ENCODE data around the gene SYT10. TPM values are rescaled to one million over a fixed set of nuclear protein-coding genes. Genes with fewer than 3 reads are reported as not detected.

Gene SYT10
- total RNA-seq: not detected in 2 replicates

- peaks cover 6% of the 10 kb centered on the region for H3K4me1 Mint-ChIP-seq
- peaks cover 25% of the 10 kb centered on the region for H3K27me3 Mint-ChIP-seq
- intact Hi-C loops (cut with micrococcal nuclease): no loop called here
- POLR2A ChIA-PET: no interaction called here
- H3K4me3 Mint-ChIP-seq: no peak within 1 kb of the TSS
- CTCF ChIA-PET: no interaction called here
- ATAC-seq (ENCODE audit: low read depth) (no peak), DNase-seq (no peak)
- H3K36me3 Mint-ChIP-seq (ENCODE audit: low read depth): no peaks in the 10 kb centered on the region
- H3K9me3 Mint-ChIP-seq: no peaks in the 10 kb centered on the region
- no peak within 1 kb of the TSS for H3K27ac Mint-ChIP-seq
- no peak for TF ChIP-seq CTCF (IDR thresholded peaks at IDR 0.05)
Measured at GRCh38 chr12:33439587-33440011, at the start of gene SYT10. Gene SYT10, minus strand, starts transcription at chr12:33439819. Its CDS starts 297 bp downstream, at chr12:33439522.

- POLR2A ChIA-PET: no interaction called here
- no peaks in the 10 kb centered on the region for H3K27me3 Mint-ChIP-seq
- H3K27ac Mint-ChIP-seq: no peak overlapping the region
- H3K4me3 Mint-ChIP-seq: no peak overlapping the region
- DNase-seq (no peak), ATAC-seq (ENCODE audit: low read depth) (no peak)
- H3K36me3 Mint-ChIP-seq (ENCODE audit: low read depth): no peaks in the 10 kb centered on the region
- intact Hi-C loops (cut with micrococcal nuclease): no loop called here
- TF ChIP-seq CTCF (IDR thresholded peaks at IDR 0.05): no peak
- H3K4me1 Mint-ChIP-seq: no peaks in the 10 kb centered on the region
- CTCF ChIA-PET: no interaction called here
- H3K9me3 Mint-ChIP-seq: peaks cover 10% of the 10 kb centered on the region
Measured at GRCh38 chr12:33488036-33488435, 48.4 kb upstream of the SYT10 start.

- no peaks in the 10 kb centered on the region for H3K4me1 Mint-ChIP-seq
- no peaks in the 10 kb centered on the region for H3K36me3 Mint-ChIP-seq (ENCODE audit: low read depth)
- peaks cover 4% of the 10 kb centered on the region for H3K9me3 Mint-ChIP-seq
- H3K4me3 Mint-ChIP-seq: no peak overlapping the region
- H3K27me3 Mint-ChIP-seq: no peaks in the 10 kb centered on the region
- DNase-seq (no peak), ATAC-seq (ENCODE audit: low read depth) (no peak)
- POLR2A ChIA-PET: no interaction called here
- no peak overlapping the region for H3K27ac Mint-ChIP-seq
- intact Hi-C loops (cut with micrococcal nuclease): no loop called here
- CTCF ChIA-PET: no interaction called here
- TF ChIP-seq CTCF (IDR thresholded peaks at IDR 0.05): no peak
Measured at GRCh38 chr12:33486058-33486457, 46.4 kb upstream of the SYT10 start.

GRCh38 chr12:33484161-33484560 is 44.5 kb upstream of the SYT10 start:
- no peak for TF ChIP-seq CTCF (IDR thresholded peaks at IDR 0.05)
- ATAC-seq (ENCODE audit: low read depth) (no peak), DNase-seq (no peak)
- Mint-ChIP-seq H3K4me3 (no peak overlapping the region), H3K27me3 (no peaks in the 10 kb centered on the region), H3K9me3 (peaks cover 2% of the 10 kb centered on the region), H3K27ac (no peak overlapping the region), H3K4me1 (no peaks in the 10 kb centered on the region), H3K36me3 (ENCODE audit: low read depth) (no peaks in the 10 kb centered on the region)
- intact Hi-C loops (cut with micrococcal nuclease): no loop called here
- ChIA-PET POLR2A (no interaction called here), CTCF (no interaction called here)

- no peak for ATAC-seq (ENCODE audit: low read depth)
- Mint-ChIP-seq H3K27me3 (no peaks in the 10 kb centered on the region), H3K4me1 (no peaks in the 10 kb centered on the region), H3K36me3 (ENCODE audit: low read depth) (no peaks in the 10 kb centered on the region), H3K27ac (no peak overlapping the region), H3K4me3 (no peak overlapping the region), H3K9me3 (peaks cover 8% of the 10 kb centered on the region)
- CTCF ChIA-PET: no interaction called here
- intact Hi-C loops (cut with micrococcal nuclease): no loop called here
- DNase-seq: no peak
- no peak for TF ChIP-seq CTCF (IDR thresholded peaks at IDR 0.05)
- POLR2A ChIA-PET: no interaction called here
Measured at GRCh38 chr12:33480366-33480765, 40.7 kb upstream of the SYT10 start.

All from activated B cell treated with CpG ODN at 0.5 μM for 24 hours (primary cell).